ENCODE measurements around the gene ASAH2B.
"Not testable (repeated sequence)": the region's sequence is repeated elsewhere in the genome, so short reads cannot be mapped to it uniquely, and the experiment has no call there.

- not testable (repeated sequence) for TF ChIP-seq SP1 (IDR thresholded peaks at IDR 0.05); FOXA1 (IDR thresholded peaks at IDR 0.05); BHLHE40 (IDR thresholded peaks at IDR 0.05; ENCODE audit: borderline replicate concordance); HDGF (IDR thresholded peaks at IDR 0.05; ENCODE audit: borderline replicate concordance)
Measured at GRCh38 chr10:50738987-50739617, 634 bp upstream of the ASAH2B start.
